Small intestine (tissue), 7 donors: ENCODE data around the gene DOK4. TPM values are rescaled to one million over a fixed set of nuclear protein-coding genes. Genes with fewer than 3 reads are reported as not detected.

Experiments used
- DNase-seq, 2 donors: peaks; one replicate each; pipeline versions ENCODE4 v3.0.0 to v3.0.0-alpha.2; 2013
- FAIRE-seq: peaks from 2 replicates; lab custom pipeline; 2012; peaks lifted over from hg19 to GRCh38; lab: Jason Lieb, UNC
- H3K27ac ChIP-seq, 3 donors: one replicate each; pipeline ENCODE4 v1.5.1; 2013; ENCODE audit warnings: low read length in 2 of 3, mild to moderate bottlenecking in 2 of 3, control low read depth in 1 of 3, inconsistent platforms in 1 of 3, low read depth in 1 of 3, moderate library complexity in 1 of 3
- H3K27me3 ChIP-seq, 3 donors: one replicate each; pipeline ENCODE4 v1.6.1; 2013; ENCODE audit warnings: low read length in 3 of 3, inconsistent platforms in 1 of 3; ENCODE audit not compliant: control insufficient read depth in 3 of 3, insufficient read depth in 3 of 3
- H3K36me3 ChIP-seq, 3 donors: one replicate each; pipeline ENCODE4 v1.6.1; 2013; ENCODE audit warnings: low read length in 3 of 3, inconsistent platforms in 1 of 3, low read depth in 1 of 3, mild to moderate bottlenecking in 1 of 3, moderate library complexity in 1 of 3; ENCODE audit not compliant: control insufficient read depth in 3 of 3, insufficient read depth in 2 of 3
- H3K4me1 ChIP-seq, 3 donors: one replicate each; pipeline ENCODE4 v1.6.1; 2013; ENCODE audit warnings: low read length in 2 of 3, inconsistent platforms in 1 of 3, low read depth in 1 of 3, mild to moderate bottlenecking in 1 of 3, moderate library complexity in 1 of 3; ENCODE audit not compliant: control insufficient read depth in 3 of 3, insufficient read depth in 2 of 3
- H3K4me3 ChIP-seq, 3 donors: one replicate each; pipeline ENCODE4 v1.5.1; 2013; ENCODE audit warnings: low read length in 3 of 3, control low read depth in 1 of 3, inconsistent platforms in 1 of 3, low read depth in 1 of 3, mild to moderate bottlenecking in 1 of 3, moderate library complexity in 1 of 3
- H3K9me3 ChIP-seq, 2 donors: one replicate each; pipeline ENCODE4 v1.6.1; 2013; ENCODE audit warnings: low read depth in 1 of 2, low read length in 1 of 2; ENCODE audit not compliant: control insufficient read depth in 2 of 2, insufficient read depth in 1 of 2
- WGBS, 3 donors: extraction: QIAGEN DNeasy Blood & Tissue Kit; methylation state at CpG; one replicate each; pipeline ENCODE4 v1.1.7; 2013; 5-methylcytosine and 5-hydroxymethylcytosine counted together
- polyA plus RNA-seq, 4 donors: library from polyadenylated mRNA; stranded (reverse) in 3 of 4; unstranded in 1 of 4; fragments of 200-250 nt in 3 of 4; fragments of 120-200 nt in 1 of 4; gene quantifications; one replicate each; pipeline versions ENCODE4 v1.2.1 to v1.2.3, GENCODE V29; 2013
- donor health status: healthy with polysubstance abuse.
- donor health status: control.
- donor health status: control.
- donor health status: Bipolar disorder and iron deficiency.
- donor health status: healthy.

Gene DOK4
- polyA plus RNA-seq, 4 donors, result 53.0 to 144 (median 123) TPM

DNA sequence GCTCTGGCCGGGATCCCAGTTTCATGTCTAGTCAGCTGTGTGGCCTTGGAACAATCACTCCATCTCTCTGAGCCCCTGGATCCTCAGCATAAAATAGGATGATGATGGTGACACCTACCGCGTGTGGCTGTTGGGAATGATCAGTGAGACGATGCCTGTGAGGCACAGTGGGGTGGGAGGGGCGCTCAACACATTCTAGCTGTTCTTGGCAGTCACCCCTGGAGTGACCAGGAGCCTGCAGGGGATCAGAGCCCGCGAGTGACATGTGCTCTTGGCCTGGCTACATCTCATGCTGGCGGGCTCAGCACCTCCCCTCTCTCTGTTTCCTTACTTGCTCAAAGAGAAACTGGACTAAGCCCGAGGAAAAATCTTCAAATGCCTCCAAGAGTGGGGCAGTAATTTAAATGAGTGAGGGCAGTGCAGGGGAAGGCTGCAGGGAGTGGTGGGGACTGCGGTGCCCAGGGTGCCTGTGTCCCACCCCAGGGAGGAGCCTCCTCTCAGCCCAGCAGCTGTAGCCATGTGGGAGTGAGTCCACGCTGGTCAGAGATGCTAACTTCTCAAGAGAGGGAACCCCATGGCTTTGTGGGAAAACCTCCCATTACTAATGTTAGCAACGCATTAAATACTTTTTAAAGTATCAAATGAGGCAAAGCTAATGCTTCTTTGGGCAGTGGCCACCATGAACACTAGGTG, 23.1 kb upstream of the DOK4 start:
- H3K36me3 ChIP-seq, result no peaks in the 10 kb centered on the region
- H3K4me1 ChIP-seq, result peaks cover 0 to 59% (median 0%) of the 10 kb centered on the region in 3 donors
- H3K9me3 ChIP-seq, result no peaks in the 10 kb centered on the region
- H3K27ac ChIP-seq, result no peak overlapping the region
- no peak for DNase-seq
- H3K4me3 ChIP-seq, result no peak overlapping the region
- WGBS, 3 donors, result 77 to 88% (median 80%) methylated on average over 12 of the region's 12 CpGs
- FAIRE-seq, result no peak
- no peaks in the 10 kb centered on the region for H3K27me3 ChIP-seq

- H3K27ac ChIP-seq, result peak overlapping the region in 1 of 3 donors; percentile 73
- DNase-seq (no peak), FAIRE-seq (no peak)
- H3K4me1 ChIP-seq, result peaks cover 0 to 45% (median 0%) of the 10 kb centered on the region in 3 donors
- no peaks in the 10 kb centered on the region for H3K27me3 ChIP-seq
- H3K9me3 ChIP-seq, result no peaks in the 10 kb centered on the region
- no peaks in the 10 kb centered on the region for H3K36me3 ChIP-seq
- WGBS, 3 donors, result 80 to 91% (median 85%) methylated on average over 1 to 3 of the region's 3 CpGs
- no peak overlapping the region for H3K4me3 ChIP-seq
Observed at GRCh38 chr16:57508035-57508425, 21.7 kb upstream of the DOK4 start.

- Histone ChIP-seq H3K9me3 (no peaks in the 10 kb centered on the region), H3K27me3 (no peaks in the 10 kb centered on the region), H3K4me1 (peaks cover 0 to 41% (median 0%) of the 10 kb centered on the region in 3 donors), H3K27ac (peak overlapping the region in 1 of 3 donors; percentile 73), H3K36me3 (no peaks in the 10 kb centered on the region), H3K4me3 (no peak overlapping the region)
- DNase-seq (peak in 1 of 2 donors; percentile 87), FAIRE-seq (no peak)
- WGBS, 3 donors, result 63 to 69% (median 64%) methylated on average over 13 of the region's 13 CpGs
Observed at GRCh38 chr16:57507136-57508034, 21.1 kb upstream of the DOK4 start.

- FAIRE-seq, result no peak
- Histone ChIP-seq H3K9me3 (no peaks in the 10 kb centered on the region), H3K4me1 (peaks cover 0 to 40% (median 0%) of the 10 kb centered on the region in 3 donors), H3K27ac (no peak overlapping the region), H3K4me3 (no peak overlapping the region), H3K27me3 (no peaks in the 10 kb centered on the region), H3K36me3 (no peaks in the 10 kb centered on the region)
- 66 to 72% (median 72%) methylated on average over 6 of the region's 6 CpGs for WGBS, 3 donors
- no peak for DNase-seq
Observed at GRCh38 chr16:57505169-57505568, 18.9 kb upstream of the DOK4 start.

- no peak overlapping the region for H3K4me3 ChIP-seq
- H3K27ac ChIP-seq, result no peak overlapping the region
- 80 to 83% (median 82%) methylated on average over 5 of the region's 5 CpGs for whole genome bisulfite sequencing, 3 donors
- DNase-seq (no peak), FAIRE-seq (no peak)
- no peaks in the 10 kb centered on the region for H3K9me3 ChIP-seq
- H3K4me1 ChIP-seq, result peaks cover 0 to 33% (median 0%) of the 10 kb centered on the region in 3 donors
- H3K36me3 ChIP-seq, result no peaks in the 10 kb centered on the region
- H3K27me3 ChIP-seq, result no peaks in the 10 kb centered on the region
Observed at GRCh38 chr16:57504491-57504890, 18.2 kb upstream of the DOK4 start.

DNA sequence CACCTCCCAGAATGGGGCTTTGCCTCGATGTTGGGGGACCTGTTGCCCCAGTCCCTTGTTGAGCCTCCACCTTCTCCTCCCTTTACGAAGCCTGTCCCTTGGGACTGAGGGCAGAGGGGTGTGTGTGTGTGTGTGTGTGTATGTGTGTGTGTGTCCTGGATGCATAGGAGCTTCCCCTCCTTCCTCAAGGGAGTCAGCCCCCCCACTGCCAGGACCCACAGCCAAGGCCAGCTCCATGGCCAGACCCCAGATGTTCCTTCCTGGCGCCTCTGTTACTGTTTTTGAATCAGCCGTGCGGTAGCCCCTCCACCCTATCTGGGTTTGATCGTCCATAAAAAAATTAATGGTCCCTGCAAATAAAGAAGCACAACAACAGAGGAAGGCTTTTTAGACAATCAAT, 17.7 kb upstream of the DOK4 start:
- no peaks in the 10 kb centered on the region for H3K36me3 ChIP-seq

DNA sequence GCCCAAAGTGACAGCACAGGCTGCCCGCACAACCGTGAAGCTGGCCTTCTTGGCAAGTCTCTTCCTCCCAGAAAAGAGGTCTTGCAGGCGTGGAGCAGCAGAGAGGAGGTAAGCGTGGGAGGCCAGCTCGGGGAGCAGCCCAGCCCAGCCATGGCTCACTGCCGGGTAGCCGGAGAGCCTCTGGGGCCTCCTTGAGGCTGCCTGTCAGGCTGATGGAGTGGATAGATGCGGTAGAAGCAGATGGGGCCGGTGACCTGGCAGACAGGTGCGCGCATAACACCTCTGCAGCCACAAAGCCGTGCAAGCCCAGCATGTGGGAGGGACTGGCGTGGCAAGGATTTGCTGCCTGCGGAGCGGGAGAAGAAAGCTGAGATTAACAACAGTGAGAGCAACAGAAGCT, 17.1 kb upstream of the DOK4 start:
- Histone ChIP-seq H3K27me3 (no peaks in the 10 kb centered on the region), H3K4me3 (no peak overlapping the region), H3K4me1 (peaks cover 0 to 22% (median 0%) of the 10 kb centered on the region in 3 donors), H3K27ac (no peak overlapping the region), H3K9me3 (no peaks in the 10 kb centered on the region), H3K36me3 (no peaks in the 10 kb centered on the region)
- DNase-seq, result no peak
- FAIRE-seq, result no peak
- 79 to 83% (median 83%) methylated on average over 15 of the region's 15 CpGs for WGBS, 3 donors

More for the DNA sequence above, 17.7 kb upstream of the DOK4 start:
- Histone ChIP-seq H3K27me3 (no peaks in the 10 kb centered on the region), H3K4me3 (no peak overlapping the region), H3K4me1 (peaks cover 0 to 28% (median 0%) of the 10 kb centered on the region in 3 donors), H3K27ac (no peak overlapping the region), H3K9me3 (no peaks in the 10 kb centered on the region)
- FAIRE-seq, result no peak
- DNase-seq, result no peak
- WGBS, 3 donors, result 66 to 81% (median 78%) methylated on average over 6 of the region's 6 CpGs

DNA sequence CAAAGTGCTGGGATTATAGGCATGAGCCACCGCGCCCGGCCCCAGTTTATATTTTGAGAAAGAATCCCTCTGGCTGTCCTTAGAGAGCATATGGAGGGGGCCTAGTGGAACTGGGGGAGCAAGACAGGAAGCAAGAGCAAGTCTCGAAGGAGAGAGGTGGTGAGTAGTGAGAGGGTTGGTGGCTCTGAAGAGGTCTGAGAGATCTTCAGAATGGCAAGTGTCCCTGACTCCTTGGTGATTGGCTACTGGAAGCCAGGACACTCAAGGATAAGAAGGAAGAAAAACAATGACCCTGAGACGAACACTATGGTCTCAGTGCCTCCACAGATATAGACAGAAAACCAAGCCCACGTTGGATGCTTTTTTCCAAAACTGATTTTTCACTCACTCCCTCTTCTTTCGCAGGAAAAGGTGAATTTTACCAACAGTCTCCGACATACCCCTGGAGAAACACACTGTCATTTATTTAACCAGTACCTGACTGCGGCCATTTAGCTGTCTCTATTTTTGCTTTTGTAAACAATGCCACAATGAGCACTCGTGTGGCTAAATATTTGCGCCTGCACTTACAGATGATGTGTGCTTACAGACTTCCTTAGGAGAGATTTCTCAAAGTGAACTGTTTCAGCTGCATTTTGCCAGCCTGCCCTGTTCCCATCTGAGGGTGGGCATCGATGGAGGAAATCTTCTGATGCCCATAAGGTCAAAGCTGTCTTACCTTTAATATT, 15.9 kb upstream of the DOK4 start:
- no peaks in the 10 kb centered on the region for H3K9me3 ChIP-seq
- WGBS, 3 donors, result 71 to 90% (median 81%) methylated on average over 12 of the region's 12 CpGs
- H3K27me3 ChIP-seq, result no peaks in the 10 kb centered on the region
- H3K4me3 ChIP-seq, result no peak overlapping the region
- FAIRE-seq, result no peak
- H3K36me3 ChIP-seq, result no peaks in the 10 kb centered on the region
- no peak for DNase-seq
- H3K27ac ChIP-seq, result no peak overlapping the region
- peaks cover 0 to 11% (median 0%) of the 10 kb centered on the region in 3 donors for H3K4me1 ChIP-seq
